Activated CD8-positive, alpha-beta T cell treated with anti-CD3 and anti-CD28 coated beads for 36 hours (primary cell): ENCODE results near the gene FBXO46. TPM values are rescaled to one million over a fixed set of nuclear protein-coding genes. Genes with fewer than 3 reads are reported as not detected.

ENCODE experiments used
- ATAC-seq: fragments of 200-7000 bp; cut with Tn5 transposase; one replicate; pipeline ENCODE4 v1.10.0; 2021; ENCODE audit warnings: mild to moderate bottlenecking, moderate library complexity
- CTCF ChIA-PET: fragments of 350-600 bp; sonication (Branson Sonifier 250); formaldehyde crosslinking; loops from one replicate; lab custom pipeline; 2021; ENCODE audit warnings: antibody characterized with exemption; lab: Charles Lee
- POLR2A ChIA-PET: fragments of 350-600 bp; sonication (Branson Sonifier 250); formaldehyde crosslinking; loops from one replicate; lab custom pipeline; 2021; ENCODE audit warnings: antibody characterized with exemption; lab: Charles Lee
- DNase-seq: peaks from one replicate; pipeline ENCODE4 v3.0.0-alpha.2; 2020
- H3K27ac Mint-ChIP-seq: one replicate; pipeline ENCODE4 v1.8.0; 2021; ENCODE audit warnings: mild to moderate bottlenecking, mixed read lengths
- H3K27me3 Mint-ChIP-seq: one replicate; pipeline ENCODE4 v1.8.0; 2021; ENCODE audit warnings: mixed read lengths
- H3K36me3 Mint-ChIP-seq: one replicate; pipeline ENCODE4 v1.8.0; 2021; ENCODE audit warnings: low read depth, mixed read lengths
- H3K4me1 Mint-ChIP-seq: one replicate; pipeline ENCODE4 v1.8.0; 2021; ENCODE audit warnings: low read depth, mixed read lengths
- H3K4me3 Mint-ChIP-seq: one replicate; pipeline ENCODE4 v1.8.0; 2021; ENCODE audit warnings: mild to moderate bottlenecking, moderate library complexity, mixed read lengths
- H3K9me3 Mint-ChIP-seq: one replicate; pipeline ENCODE4 v1.8.0; 2021; ENCODE audit warnings: mixed read lengths
- CTCF ChIP-seq: fragments of 200-600 bp; IDR thresholded peaks from one replicate; pipeline ENCODE4 v1.8.0; 2022; ENCODE audit warnings: antibody characterized with exemption, mild to moderate bottlenecking
- intact Hi-C: fragments of 100-400 bp; cut with micrococcal nuclease; formaldehyde crosslinking; loops from one replicate; pipeline ENCODE4 v1.10.0; 2022
- total RNA-seq, 2 experiments: library from RNA; stranded (reverse); gene quantifications; one replicate each; pipeline ENCODE4 v1.2.3, GENCODE V29; 2021

The FBXO46 gene
- total RNA-seq, 2 experiments from 2014 or later = 28.6 to 34.7 TPM

- Mint-ChIP-seq H3K36me3 (no peaks in the 10 kb centered on the region), H3K27me3 (peaks cover 6% of the 10 kb centered on the region), H3K4me3 (no peak overlapping the region), H3K9me3 (no peaks in the 10 kb centered on the region), H3K4me1 (no peaks in the 10 kb centered on the region), H3K27ac (no peak overlapping the region)
- ChIA-PET CTCF (no interaction called here), POLR2A (no interaction called here)
- DNase-seq (no peak), ATAC-seq (no peak)
- intact Hi-C loops = no loop called here
- no peak for TF ChIP-seq CTCF
Observed at GRCh38 chr19:45747513-45747912, 16.8 kb upstream of the FBXO46 start.

- DNase-seq = no peak
- H3K4me1 Mint-ChIP-seq = no peaks in the 10 kb centered on the region
- intact Hi-C loops = no loop called here
- no peaks in the 10 kb centered on the region for H3K9me3 Mint-ChIP-seq
- TF ChIP-seq CTCF = no peak
- ATAC-seq = no peak
- no peaks in the 10 kb centered on the region for H3K36me3 Mint-ChIP-seq
- H3K27ac Mint-ChIP-seq = no peak overlapping the region
- ChIA-PET CTCF (no interaction called here), POLR2A (no interaction called here)
- peaks cover 6% of the 10 kb centered on the region for H3K27me3 Mint-ChIP-seq
- no peak overlapping the region for H3K4me3 Mint-ChIP-seq
Observed at GRCh38 chr19:45746866-45747265, 16.2 kb upstream of the FBXO46 start.

GRCh38 chr19:45745606-45746005 is 14.9 kb upstream of the FBXO46 start:
- ATAC-seq = no peak
- Mint-ChIP-seq H3K4me1 (no peaks in the 10 kb centered on the region), H3K36me3 (no peaks in the 10 kb centered on the region), H3K27ac (no peak overlapping the region), H3K27me3 (peaks cover 6% of the 10 kb centered on the region), H3K4me3 (no peak overlapping the region), H3K9me3 (no peaks in the 10 kb centered on the region)
- ChIA-PET POLR2A (no interaction called here), CTCF (interaction anchor here (0.7 kb wide), 1 partner anchor 24 kb away, joined by 3 read pairs; no protein-coding TSS in a partner anchor)
- intact Hi-C loops = no loop called here
- TF ChIP-seq CTCF = no peak
- no peak for DNase-seq

- no peak for ATAC-seq
- DNase-seq = no peak
- Mint-ChIP-seq H3K4me3 (no peak overlapping the region), H3K27me3 (peaks cover 8% of the 10 kb centered on the region), H3K27ac (no peak overlapping the region), H3K9me3 (no peaks in the 10 kb centered on the region), H3K4me1 (no peaks in the 10 kb centered on the region), H3K36me3 (no peaks in the 10 kb centered on the region)
- ChIA-PET CTCF (interaction anchor here (1.9 kb wide), 1 partner anchor 26 kb away, joined by 6 read pairs; the partner anchor contains the start of gene SIX5), POLR2A (no interaction called here)
- TF ChIP-seq CTCF = no peak
- intact Hi-C loops = no loop called here
Observed at GRCh38 chr19:45742969-45743368, 12.3 kb upstream of the FBXO46 start.

- H3K4me1 Mint-ChIP-seq = no peaks in the 10 kb centered on the region
- CTCF ChIA-PET = no interaction called here
- DNase-seq = no peak
- no peaks in the 10 kb centered on the region for H3K9me3 Mint-ChIP-seq
- POLR2A ChIA-PET = interaction anchor here (0.6 kb wide), 1 partner anchor 87 kb away, joined by 3 read pairs; no protein-coding TSS in a partner anchor
- ATAC-seq = no peak
- no peak overlapping the region for H3K4me3 Mint-ChIP-seq
- H3K27ac Mint-ChIP-seq = no peak overlapping the region
- TF ChIP-seq CTCF = no peak
- H3K36me3 Mint-ChIP-seq = no peaks in the 10 kb centered on the region
- intact Hi-C loops = no loop called here
- H3K27me3 Mint-ChIP-seq = peaks cover 2% of the 10 kb centered on the region
Observed at GRCh38 chr19:45739498-45740439, 9.1 kb upstream of the FBXO46 start.
